Esophagus squamous epithelium (tissue), 5 donors: ENCODE measurements around the gene KMT2A. TPM values are rescaled to one million over a fixed set of nuclear protein-coding genes. Genes with fewer than 3 reads are reported as not detected.

Experiments
- DNase-seq: peaks from one replicate; lab custom pipeline; 2025; lab: John Stamatoyannopoulos, UW
- H3K27ac ChIP-seq, 4 donors: fragments of 200-600 bp; sonication (generic); one replicate each; pipeline ENCODE4 v1.5.1; 2016 to 2019; ENCODE audit warnings: mild to moderate bottlenecking in 1 of 4
- H3K27me3 ChIP-seq, 4 donors: fragments of 200-600 bp; sonication (generic); 1 replicate in 3 of 4; 2 replicates in 1 of 4; pipeline versions ENCODE4 v1.5.1 to v1.6.0; 2017 to 2021; ENCODE audit warnings: antibody characterized with exemption in 1 of 4
- H3K36me3 ChIP-seq, 3 donors: fragments of 200-600 bp; sonication (generic); one replicate each; pipeline ENCODE4 v1.5.1; 2016 to 2019
- H3K4me1 ChIP-seq, 3 donors: fragments of 200-600 bp; sonication (generic); one replicate each; pipeline ENCODE4 v1.5.1; 2017 to 2019
- H3K4me3 ChIP-seq, 4 donors: fragments of 200-600 bp; sonication (generic); 1 replicate in 3 of 4; 2 replicates in 1 of 4; pipeline ENCODE4 v1.5.1; 2016 to 2019; ENCODE audit warnings: mild to moderate bottlenecking in 2 of 4, moderate library complexity in 1 of 4
- H3K9me3 ChIP-seq, 3 donors: fragments of 200-600 bp; sonication (generic); one replicate each; pipeline ENCODE4 v1.5.1; 2016 to 2019
- POLR2A ChIP-seq, 4 donors: fragments of 450-650 bp; IDR thresholded peaks; one replicate each; pipeline ENCODE4 v1.6.1; 2017; ENCODE audit warnings: antibody characterized with exemption in 4 of 4, mild to moderate bottlenecking in 4 of 4, moderate library complexity in 3 of 4
- WGBS, 2 donors: methylation state at CpG; one replicate each; pipeline ENCODE4 v1.1.5; 2018; 5-methylcytosine and 5-hydroxymethylcytosine counted together
- intact Hi-C: fragments of 100-400 bp; cut with DNase I; formaldehyde crosslinking; loops from one replicate; pipeline ENCODE4 v1.15.0; 2022
- total RNA-seq, 4 donors: library from RNA; depleted of rRNA; stranded (reverse); fragments of >200 nt; gene quantifications; one replicate each; pipeline ENCODE4 v1.1.0, GENCODE V29; 2016
- TF ChIP-seq, protein P1 (sequence below), 6 experiments: fragments of 450-650 bp in 4 of 6; fragments of 200-600 bp in 2 of 6; sonication (generic) in 2 of 6; IDR thresholded peaks; one replicate each; pipeline ENCODE4 v1.5.1; 2016 to 2019; ENCODE audit warnings: antibody characterized with exemption in 6 of 6, mild to moderate bottlenecking in 4 of 6, moderate library complexity in 4 of 6
- donor health status: DM: yes; HTN: yes; CAD: no.

The KMT2A gene
- total RNA-seq, 4 donors from 2014 or later = 22.0 to 54.0 (median 29.0) TPM

DNA sequence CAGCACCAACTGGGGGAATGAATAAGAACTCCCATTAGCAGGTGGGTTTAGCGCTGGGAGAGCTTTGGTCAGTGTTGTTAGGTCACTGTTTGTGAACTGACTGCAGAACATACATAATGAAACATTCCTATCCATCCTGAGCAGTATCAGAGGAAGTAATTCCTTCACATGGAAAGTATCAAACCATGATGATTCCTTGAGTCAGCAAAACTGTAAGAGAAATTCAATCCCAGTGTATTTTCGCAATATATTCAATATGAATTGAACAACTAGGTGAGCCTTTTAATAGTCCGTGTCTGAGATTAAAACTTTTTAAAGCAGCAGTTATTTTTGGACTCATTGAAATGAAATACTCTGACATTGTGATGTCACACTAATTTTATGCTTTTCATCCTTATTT, 48.1 kb downstream of the KMT2A start:
- no peaks in the 10 kb centered on the region for H3K27me3 ChIP-seq
- no peaks in the 10 kb centered on the region for H3K4me1 ChIP-seq
- intact Hi-C loops = loop anchor here (10.0 kb wide), 1 partner anchor 90 kb away; no protein-coding TSS in a partner anchor
- DNase-seq = no peak
- TF ChIP-seq POLR2A (IDR thresholded peaks at IDR 0.05) = no peak
- TF ChIP-seq, protein P1, sequence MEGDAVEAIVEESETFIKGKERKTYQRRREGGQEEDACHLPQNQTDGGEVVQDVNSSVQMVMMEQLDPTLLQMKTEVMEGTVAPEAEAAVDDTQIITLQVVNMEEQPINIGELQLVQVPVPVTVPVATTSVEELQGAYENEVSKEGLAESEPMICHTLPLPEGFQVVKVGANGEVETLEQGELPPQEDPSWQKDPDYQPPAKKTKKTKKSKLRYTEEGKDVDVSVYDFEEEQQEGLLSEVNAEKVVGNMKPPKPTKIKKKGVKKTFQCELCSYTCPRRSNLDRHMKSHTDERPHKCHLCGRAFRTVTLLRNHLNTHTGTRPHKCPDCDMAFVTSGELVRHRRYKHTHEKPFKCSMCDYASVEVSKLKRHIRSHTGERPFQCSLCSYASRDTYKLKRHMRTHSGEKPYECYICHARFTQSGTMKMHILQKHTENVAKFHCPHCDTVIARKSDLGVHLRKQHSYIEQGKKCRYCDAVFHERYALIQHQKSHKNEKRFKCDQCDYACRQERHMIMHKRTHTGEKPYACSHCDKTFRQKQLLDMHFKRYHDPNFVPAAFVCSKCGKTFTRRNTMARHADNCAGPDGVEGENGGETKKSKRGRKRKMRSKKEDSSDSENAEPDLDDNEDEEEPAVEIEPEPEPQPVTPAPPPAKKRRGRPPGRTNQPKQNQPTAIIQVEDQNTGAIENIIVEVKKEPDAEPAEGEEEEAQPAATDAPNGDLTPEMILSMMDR (IDR thresholded peaks at IDR 0.05) = no peak
- no peaks in the 10 kb centered on the region for H3K9me3 ChIP-seq
- H3K27ac ChIP-seq = no peak overlapping the region
- H3K36me3 ChIP-seq = peaks cover 15 to 100% (median 50%) of the 10 kb centered on the region in 3 donors
- H3K4me3 ChIP-seq = no peak overlapping the region
- WGBS, 2 donors = 90 to 92% methylated on average over 3 of the region's 3 CpGs

DNA sequence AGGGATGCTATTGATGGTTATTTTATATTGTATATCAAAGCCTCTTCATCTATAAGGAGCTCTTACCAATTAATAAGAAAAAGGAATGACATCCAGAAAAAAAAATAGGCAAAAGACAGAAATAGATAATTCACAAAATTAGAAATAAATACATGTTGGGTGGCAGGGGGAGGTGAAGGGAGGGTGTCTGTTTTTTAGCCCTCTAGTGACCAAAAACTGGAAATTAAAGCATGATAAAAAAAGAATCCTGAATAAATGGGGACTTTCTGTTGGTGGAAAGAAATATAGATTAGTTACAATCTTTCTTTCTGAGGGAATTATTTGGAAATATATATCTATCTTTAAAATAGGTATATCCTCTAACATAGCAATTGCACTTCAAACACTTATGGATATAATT, 49.0 kb downstream of the KMT2A start:
- Histone ChIP-seq H3K4me1 (no peaks in the 10 kb centered on the region), H3K27ac (no peak overlapping the region), H3K27me3 (no peaks in the 10 kb centered on the region), H3K4me3 (no peak overlapping the region), H3K36me3 (peaks cover 11 to 100% (median 59%) of the 10 kb centered on the region in 3 donors), H3K9me3 (no peaks in the 10 kb centered on the region)
- TF ChIP-seq, protein P1 (IDR thresholded peaks at IDR 0.05) = no peak
- TF ChIP-seq POLR2A (IDR thresholded peaks at IDR 0.05) = no peak
- intact Hi-C loops = loop anchor here (10.0 kb wide), 1 partner anchor 90 kb away; no protein-coding TSS in a partner anchor
- DNase-seq = no peak

- DNase-seq = no peak
- Histone ChIP-seq H3K27ac (no peak overlapping the region), H3K27me3 (no peaks in the 10 kb centered on the region), H3K9me3 (no peaks in the 10 kb centered on the region), H3K36me3 (peaks cover 0 to 100% (median 43%) of the 10 kb centered on the region in 3 donors), H3K4me3 (no peak overlapping the region), H3K4me1 (no peaks in the 10 kb centered on the region)
- TF ChIP-seq, protein P1 (IDR thresholded peaks at IDR 0.05) = peak; percentile 53 to 83 (median 79)
- TF ChIP-seq POLR2A (IDR thresholded peaks at IDR 0.05) = no peak
- intact Hi-C loops = loop anchor here (10.0 kb wide), 1 partner anchor 94 kb away; no protein-coding TSS in a partner anchor
- 21 to 29% methylated on average over 6 to 7 of the region's 7 CpGs for WGBS, 2 donors
These were observed 52.3 kb downstream of the KMT2A start for GRCh38 chr11:118488480-118489109.

DNA sequence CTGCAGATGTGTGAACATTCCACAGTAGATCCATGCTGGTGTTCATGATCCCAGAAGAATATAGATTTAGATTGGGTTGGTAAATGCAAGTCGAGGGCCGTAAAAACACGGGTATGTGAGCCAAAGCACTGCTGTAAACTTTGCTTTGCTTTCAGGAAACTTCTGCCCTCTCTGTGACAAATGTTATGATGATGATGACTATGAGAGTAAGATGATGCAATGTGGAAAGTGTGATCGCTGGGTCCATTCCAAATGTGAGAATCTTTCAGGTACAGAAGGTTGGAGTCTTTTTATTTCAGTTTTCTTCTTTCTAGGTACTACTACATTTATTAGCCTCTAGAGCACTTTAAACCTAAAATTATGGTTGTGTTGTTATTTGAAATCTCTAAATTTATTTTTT, 54.7 kb downstream of the KMT2A start:
- no peak for TF ChIP-seq POLR2A (IDR thresholded peaks at IDR 0.05)
- TF ChIP-seq, protein P1 (IDR thresholded peaks at IDR 0.05) = no peak
- Histone ChIP-seq H3K9me3 (no peaks in the 10 kb centered on the region), H3K4me1 (no peaks in the 10 kb centered on the region), H3K27me3 (no peaks in the 10 kb centered on the region), H3K4me3 (no peak overlapping the region), H3K36me3 (peaks cover 0 to 100% (median 39%) of the 10 kb centered on the region in 3 donors), H3K27ac (no peak overlapping the region)
- intact Hi-C loops = loop anchor here (10.0 kb wide), 1 partner anchor 186 kb away; the partner anchor contains the start of gene CD3E
- WGBS, 2 donors = 75 to 88% methylated on average over 4 of the region's 4 CpGs
- DNase-seq = no peak

DNA sequence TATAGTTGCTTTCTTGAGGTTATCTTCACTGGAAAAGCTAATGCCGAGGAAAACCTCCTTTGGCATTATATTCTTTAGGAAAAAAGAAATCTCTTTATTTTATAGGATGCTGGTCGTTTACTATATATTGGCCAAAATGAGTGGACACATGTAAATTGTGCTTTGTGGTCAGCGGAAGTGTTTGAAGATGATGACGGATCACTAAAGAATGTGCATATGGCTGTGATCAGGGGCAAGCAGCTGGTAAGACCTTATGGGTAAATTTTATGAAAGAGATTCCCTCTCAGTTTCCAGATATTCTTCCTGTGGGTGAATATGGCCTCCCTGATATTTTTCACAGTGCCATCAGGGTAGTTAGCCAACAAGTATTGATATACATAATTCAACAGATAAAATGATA, 61.5 kb downstream of the KMT2A start:
- no peak overlapping the region for H3K4me3 ChIP-seq
- DNase-seq = no peak
- H3K4me1 ChIP-seq = no peaks in the 10 kb centered on the region
- H3K27ac ChIP-seq = no peak overlapping the region
- intact Hi-C loops = loop anchor here (10.0 kb wide), 1 partner anchor 193 kb away; the partner anchor contains the start of gene CD3E
- H3K36me3 ChIP-seq = peaks cover 8 to 100% (median 61%) of the 10 kb centered on the region in 3 donors
- 80 to 84% methylated on average over 4 of the region's 4 CpGs for WGBS, 2 donors
- no peaks in the 10 kb centered on the region for H3K9me3 ChIP-seq
- no peaks in the 10 kb centered on the region for H3K27me3 ChIP-seq
- TF ChIP-seq POLR2A (IDR thresholded peaks at IDR 0.05) = no peak
- TF ChIP-seq, protein P1 (IDR thresholded peaks at IDR 0.05) = no peak
